GM19395 (cell line): ENCODE data around the gene CASS4.
A peak's percentile ranks its signal among the peaks of the same experiment; 100 is the strongest.
"Not testable (repeated sequence)": the region's sequence is repeated elsewhere in the genome, so short reads cannot be mapped to it uniquely, and the experiment has no call there.

ENCODE experiments used
- ATAC-seq: cut with Tn5 transposase; IDR thresholded peaks from one replicate; pipeline ENCODE4 v1.9.1; 2021; ENCODE audit warnings: mild to moderate bottlenecking, moderate library complexity; ENCODE audit not compliant: unreplicated experiment

Gene CASS4, protein sequence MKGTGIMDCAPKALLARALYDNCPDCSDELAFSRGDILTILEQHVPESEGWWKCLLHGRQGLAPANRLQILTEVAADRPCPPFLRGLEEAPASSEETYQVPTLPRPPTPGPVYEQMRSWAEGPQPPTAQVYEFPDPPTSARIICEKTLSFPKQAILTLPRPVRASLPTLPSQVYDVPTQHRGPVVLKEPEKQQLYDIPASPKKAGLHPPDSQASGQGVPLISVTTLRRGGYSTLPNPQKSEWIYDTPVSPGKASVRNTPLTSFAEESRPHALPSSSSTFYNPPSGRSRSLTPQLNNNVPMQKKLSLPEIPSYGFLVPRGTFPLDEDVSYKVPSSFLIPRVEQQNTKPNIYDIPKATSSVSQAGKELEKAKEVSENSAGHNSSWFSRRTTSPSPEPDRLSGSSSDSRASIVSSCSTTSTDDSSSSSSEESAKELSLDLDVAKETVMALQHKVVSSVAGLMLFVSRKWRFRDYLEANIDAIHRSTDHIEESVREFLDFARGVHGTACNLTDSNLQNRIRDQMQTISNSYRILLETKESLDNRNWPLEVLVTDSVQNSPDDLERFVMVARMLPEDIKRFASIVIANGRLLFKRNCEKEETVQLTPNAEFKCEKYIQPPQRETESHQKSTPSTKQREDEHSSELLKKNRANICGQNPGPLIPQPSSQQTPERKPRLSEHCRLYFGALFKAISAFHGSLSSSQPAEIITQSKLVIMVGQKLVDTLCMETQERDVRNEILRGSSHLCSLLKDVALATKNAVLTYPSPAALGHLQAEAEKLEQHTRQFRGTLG

DNA sequence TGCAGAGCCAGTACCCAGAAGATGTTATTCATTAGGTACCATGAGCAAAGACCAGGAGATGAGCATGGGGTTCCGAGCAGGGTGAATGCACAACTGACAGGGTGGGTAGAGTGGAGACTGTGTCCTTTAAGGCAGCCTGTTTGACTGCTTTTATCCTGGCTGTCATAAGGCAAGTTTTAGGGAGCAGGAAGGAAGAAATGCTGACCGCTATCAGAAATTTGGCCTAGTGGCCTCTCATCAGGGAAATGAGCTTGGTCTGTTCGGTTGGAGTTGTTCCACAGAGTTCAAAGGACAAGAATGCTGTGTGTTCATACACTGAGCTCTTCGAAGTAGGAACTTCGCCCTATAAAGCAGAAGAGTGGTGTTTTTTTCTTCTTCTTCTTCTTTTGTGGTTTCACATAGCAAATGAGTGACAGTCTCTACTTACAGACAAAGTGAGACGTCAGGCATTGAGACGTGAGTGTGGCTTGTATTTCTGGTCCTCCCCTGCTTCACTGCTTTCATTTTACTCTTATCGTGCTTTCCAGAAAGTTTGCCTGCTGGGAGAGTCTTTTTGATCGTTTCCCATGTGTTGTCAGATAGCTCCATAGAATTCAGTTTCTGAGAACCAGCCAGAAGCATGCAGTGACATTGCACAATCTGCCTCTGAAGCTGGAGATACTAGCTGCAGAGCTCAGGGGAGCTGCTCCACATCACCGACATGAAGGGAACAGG, at the start of gene CASS4:
Gene CASS4 (plus strand): TSS at position 502 of the 714 bp plus-strand sequence. CDS start 199 bp downstream, at position 701.
- ATAC-seq, result peak; percentile 83

DNA sequence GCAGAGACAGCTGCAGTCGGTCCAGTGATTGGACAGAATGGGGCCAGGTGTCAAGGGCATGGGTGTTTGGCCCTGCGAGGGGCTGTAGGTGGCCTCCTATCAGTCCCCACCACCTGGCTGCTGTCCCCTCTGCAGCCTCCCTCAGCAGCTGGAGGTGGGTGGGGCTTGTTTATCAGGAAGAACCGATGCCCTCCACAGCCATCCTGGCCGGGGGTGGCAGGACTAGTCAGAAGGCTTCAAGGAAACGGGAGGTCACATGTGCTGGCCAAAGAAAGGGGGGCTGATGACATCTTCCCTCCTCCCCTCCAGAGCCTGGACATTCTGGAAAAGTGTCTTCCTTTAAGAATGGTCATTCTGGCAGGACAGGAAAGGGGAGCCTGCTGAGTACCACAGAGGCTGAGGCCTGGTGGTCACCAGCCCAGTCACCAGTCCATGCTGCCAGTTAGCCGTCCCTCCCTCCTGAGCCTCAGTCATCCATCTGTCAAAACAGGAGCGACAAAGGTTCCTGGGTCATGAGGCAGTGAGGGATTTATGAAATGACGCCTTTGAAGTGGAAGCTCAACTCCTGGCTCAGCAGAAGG, 49.1 kb upstream of the CASS4 start:
- no peak for ATAC-seq

DNA sequence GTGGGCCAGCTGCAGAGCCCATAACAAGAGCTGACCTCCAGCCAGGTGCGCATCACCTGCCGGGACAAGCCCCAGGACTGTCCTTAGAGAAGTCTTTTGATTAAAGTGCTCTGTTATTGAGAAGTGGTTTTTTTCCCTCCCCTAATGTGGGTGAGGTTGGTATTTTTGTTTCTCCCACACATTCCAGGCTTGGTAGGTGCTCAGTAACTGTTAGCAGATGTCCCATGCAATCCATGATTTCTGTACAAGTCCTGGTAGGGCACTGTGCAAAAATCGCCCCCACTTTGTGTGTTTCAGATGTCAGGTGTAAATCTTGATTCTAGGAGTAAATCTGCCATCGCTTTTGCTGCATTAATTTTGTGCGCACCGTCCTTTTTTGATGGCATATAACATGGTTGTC, 48.6 kb upstream of the CASS4 start:
- no peak for ATAC-seq

- no peak for ATAC-seq
Measured at GRCh38 chr20:56368351-56369134, 43.5 kb upstream of the CASS4 start.

DNA sequence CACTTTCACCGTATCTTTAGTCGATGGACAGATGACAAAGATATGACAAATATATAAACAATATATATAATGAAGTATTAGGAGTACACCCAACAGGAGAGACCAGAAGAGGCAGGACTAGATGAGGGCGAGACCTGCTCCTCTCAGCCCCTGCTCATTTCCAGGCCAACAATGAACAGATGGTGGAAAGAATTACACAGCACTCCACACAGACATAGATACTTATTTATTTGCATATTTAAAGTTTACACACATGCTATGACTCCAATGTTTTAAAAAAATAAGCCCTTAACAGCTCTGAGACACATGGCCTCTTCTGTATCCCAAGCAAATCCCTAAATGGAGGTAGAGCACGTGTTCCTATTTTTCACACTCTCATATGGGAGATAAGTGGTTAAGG, 42.9 kb upstream of the CASS4 start:
- ATAC-seq, result no peak

- no peak for ATAC-seq
Measured at GRCh38 chr20:56371977-56372376, 40.1 kb upstream of the CASS4 start.

GRCh38 chr20:56372850-56373249, 39.2 kb upstream of the CASS4 start:
- no peak for ATAC-seq

DNA sequence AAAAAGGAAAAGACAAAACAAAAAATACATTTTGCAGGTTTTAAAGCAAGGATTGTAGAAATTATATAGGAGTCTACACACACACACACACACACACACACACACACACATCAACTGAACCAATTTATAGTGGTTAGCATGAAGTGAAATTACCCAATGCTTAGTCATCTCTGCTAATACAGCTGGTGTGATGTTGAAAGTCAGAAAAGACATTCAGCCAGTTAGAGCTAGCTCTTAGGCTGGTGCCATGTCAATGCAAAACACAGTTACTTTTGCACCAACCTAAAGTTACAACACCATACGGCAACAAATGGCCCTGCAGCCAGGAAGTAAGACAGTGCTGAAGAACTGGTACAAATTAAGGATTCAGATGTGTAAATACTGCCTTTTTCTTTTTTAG, 38.1 kb upstream of the CASS4 start:
- ATAC-seq, result no peak

DNA sequence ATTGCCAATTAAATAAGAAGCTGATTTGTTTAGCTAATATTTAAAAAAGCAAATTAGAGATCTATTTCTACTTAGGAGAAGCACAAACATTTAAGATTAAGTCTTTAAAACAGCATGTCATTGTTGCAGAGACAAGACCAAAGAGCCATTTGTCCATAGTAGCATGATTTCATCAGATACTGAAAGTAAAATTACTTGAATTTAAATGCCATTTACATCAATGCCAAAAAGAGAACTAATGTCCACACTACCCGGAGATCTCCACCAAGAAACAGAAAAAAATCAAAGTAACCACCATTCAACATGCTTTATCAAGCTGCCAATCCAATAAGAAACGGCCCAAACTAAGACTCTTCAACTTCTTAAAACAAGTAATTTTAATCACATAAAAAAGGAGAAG, 35.7 kb upstream of the CASS4 start:
- no peak for ATAC-seq

- no peak for ATAC-seq
Measured at GRCh38 chr20:56378386-56378785, 33.7 kb upstream of the CASS4 start.

- ATAC-seq, result no peak
Measured at GRCh38 chr20:56380375-56380774, 31.7 kb upstream of the CASS4 start.

DNA sequence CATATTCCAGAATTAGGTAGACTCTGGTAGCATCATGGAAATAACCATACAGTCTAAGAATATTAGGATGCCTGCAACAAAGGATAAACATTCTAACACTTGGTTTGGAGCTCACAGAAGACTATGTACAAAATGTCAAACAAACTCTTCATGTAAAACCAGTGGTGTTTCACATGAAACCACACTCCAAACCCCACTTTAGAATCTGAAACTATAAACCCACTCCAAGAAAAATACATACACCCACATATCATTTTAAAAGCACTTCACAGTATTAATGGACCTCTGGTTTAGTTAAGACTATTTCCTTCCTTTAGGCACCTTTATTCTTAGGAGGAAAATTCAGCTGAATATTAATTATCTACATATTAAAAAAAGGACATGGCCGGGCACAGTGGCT, 30.6 kb upstream of the CASS4 start:
- peak; percentile 61 for ATAC-seq

DNA sequence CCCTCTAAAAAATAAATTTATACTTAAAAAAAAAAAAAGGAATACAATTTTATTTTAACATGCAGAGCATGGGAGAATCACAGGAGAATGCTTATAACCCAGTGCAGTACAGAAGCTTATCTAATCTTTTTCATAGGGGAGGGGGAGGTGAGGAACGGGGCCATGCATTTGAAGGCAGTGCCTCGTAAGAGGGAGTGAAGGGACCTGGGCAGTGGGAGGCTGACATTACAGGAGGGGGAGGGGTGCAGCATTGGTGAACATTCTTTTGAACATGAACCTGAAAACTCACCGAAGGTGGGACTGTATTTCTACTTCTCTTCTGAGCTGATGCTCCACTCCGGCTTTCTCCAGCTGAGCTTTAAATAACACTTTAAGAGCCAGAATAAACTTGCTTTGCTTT, 29.4 kb upstream of the CASS4 start:
- no peak for ATAC-seq

DNA sequence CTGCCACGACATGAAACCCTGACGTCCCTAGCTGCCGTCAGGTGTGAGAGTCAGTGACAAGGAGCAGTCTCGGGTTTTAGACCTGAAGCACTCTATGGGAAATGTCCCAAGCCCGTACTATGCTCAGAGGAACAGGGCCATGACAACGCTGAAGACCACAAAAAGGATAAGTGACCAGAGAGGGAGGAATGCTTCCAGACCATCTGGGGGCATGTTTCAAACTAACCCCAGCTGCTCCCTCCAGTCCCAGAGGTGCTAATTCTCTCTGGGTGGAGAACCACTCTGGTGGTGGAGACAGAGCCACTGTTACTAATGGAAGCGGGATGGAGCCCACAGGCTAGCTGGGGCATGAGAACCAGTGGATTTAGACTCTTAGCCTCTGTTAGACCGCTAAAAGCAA, 28.7 kb upstream of the CASS4 start:
- ATAC-seq, result no peak

DNA sequence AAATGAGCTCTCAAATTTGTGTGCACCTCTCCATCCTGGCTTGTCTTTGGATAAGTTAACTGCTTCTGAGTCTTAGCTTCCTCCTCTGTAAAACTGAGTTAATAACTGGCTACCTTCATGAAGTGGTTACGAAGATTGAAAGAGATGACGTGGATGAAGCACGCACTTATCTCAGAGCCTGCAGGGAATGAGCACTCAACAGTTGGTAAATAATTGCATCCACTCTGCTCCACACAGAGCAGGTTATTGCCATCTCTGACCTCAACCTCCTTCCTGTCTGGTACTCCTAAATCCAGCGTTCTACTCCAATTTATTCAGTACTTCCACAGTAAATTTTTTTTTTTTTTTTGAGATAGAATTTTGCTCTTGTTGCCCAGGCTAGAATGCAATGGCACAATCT, 26.9 kb upstream of the CASS4 start:
- no peak for ATAC-seq

DNA sequence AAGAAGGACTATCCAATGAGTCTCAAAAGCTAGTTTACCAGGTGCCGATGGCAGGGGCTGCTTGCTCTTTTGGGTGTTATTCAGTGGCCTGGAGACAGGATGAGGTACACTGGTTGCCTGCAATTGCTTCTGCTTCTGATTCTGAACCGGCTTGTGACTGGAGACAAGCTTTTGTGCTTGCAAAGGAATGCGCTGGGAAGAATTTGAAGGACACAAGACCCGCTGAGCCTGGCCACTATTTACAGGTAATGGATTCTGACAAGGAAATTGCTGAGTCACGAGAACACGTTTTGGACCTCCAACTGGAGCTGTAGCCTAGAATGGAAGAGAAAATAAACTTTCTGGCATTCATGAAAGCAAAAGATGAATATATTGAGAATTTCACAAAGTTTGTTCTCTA, 25.8 kb upstream of the CASS4 start:
- ATAC-seq, result no peak

- ATAC-seq, result no peak
Measured at GRCh38 chr20:56388882-56389281, 23.2 kb upstream of the CASS4 start.

GRCh38 chr20:56389807-56390206, 22.3 kb upstream of the CASS4 start:
- ATAC-seq, result no peak

- not testable (repeated sequence) for ATAC-seq
Measured at GRCh38 chr20:56390396-56390795, 21.7 kb upstream of the CASS4 start.

- no peak for ATAC-seq
Measured at GRCh38 chr20:56391037-56391436, 21.0 kb upstream of the CASS4 start.
